Fibroblast of skin of left quadriceps (primary cell): Measurements from ENCODE around the gene ZNF536.
"Not testable (repeated sequence)": the region's sequence is repeated elsewhere in the genome, so short reads cannot be mapped to it uniquely, and the experiment has no call there.

ENCODE experiments used
- DNase-seq, 2 experiments: peaks; one replicate each; pipeline ENCODE4 v3.0.0-alpha.2; 2013; ENCODE audit warnings: low read depth in 2 of 2

The ZNF536 gene

DNA sequence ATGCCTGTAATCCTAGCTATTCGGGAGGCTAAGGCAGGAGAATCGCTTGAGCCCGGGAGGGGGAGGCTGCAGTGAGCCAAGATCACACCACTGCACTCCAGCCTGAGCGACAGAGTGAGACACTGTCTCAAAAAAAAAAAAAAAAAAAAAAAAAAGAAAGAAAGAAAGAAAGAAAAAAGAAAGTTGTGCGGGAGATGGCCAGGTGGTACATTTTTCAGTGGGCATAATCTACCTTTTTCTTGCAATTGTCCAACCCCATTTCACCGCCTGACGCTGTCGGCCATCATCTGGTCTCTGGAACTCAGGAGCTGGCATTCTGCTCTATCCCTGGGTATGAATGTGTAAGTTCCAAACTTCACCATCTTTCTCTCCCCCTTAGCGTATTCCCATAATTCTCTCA lies 73.9 kb downstream of the ZNF536 start:
- not testable (repeated sequence) for DNase-seq

DNA sequence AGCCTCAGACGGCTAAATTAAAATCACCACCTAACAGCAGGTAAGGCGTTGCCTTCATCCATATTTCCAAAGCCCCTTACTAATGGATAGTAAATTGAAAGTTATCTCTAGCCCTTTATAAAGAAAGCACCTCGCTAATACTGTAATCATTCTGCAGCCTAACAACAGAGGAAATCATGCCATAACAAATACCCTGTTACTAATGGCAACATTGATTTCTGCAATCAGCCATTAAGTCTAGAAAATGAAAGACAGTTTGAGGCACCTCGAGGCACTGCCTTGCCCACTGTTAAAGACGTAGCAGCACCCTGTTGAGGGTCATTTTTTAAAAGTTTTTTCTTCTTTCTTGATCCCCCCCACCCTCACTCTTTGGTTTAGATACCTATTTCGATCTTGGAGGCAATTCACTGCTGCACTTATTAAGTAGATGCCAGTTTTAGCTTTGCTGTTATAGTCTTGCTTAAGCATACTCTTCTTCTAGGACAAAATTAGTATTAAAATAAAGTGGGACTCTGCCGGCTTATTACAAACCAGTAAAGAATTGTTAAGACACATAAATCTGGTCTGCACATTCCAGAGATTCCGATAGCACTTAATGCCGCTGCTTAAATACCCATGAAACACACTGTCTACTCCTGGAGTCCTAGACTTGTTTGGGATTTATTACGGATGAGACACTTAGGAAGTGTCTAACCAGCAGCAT lies 74.8 kb downstream of the ZNF536 start:
- peak; percentile 77 to 79 for DNase-seq

DNA sequence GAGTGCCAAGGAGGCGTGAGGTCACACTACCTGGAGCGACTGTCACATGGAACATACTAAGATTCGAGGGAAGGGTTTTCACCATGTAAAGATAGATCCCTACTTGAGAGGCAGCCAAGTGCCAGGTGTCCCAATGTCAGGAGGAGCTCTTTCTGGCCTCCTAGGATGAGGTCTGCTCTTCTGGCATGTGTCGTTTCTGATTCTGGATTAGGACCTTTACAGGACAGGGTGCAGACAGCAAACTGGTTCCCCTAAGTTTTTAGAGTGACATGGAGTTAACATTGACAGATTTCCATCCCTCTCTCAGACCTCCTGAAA lies 75.3 kb downstream of the ZNF536 start:
- DNase-seq = no peak

DNA sequence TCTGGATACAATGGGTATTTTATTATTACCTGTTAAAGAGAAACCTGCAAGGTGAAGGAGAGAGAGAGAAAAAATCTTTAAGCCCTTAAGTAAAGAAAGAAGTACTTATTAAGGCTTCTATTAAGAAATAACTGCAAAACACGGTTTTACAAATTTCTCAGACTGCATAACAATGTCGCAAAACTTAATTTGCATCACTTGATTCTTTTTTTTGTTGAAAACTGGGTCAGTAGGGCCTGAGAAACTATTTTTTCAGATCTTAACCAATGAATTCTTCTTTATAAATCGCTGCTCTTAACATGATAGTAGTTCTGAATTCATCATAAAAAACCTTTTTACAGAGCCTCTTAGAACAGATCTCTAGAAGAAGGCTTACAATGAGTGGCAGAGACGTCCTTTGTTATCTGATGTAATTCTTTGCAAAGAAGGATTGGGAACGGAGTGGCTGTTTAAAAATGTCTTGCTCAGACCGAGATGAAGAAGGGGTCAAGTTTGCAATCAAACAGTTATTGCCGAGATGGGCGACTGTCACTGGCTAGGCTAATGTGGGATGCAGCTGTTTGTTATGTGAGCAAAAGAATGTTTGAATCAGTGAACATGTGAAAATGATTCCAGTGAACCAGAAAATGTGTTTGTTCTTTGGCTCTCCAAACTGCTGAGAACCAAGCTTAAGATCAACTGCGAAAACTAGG lies 76.3 kb downstream of the ZNF536 start:
- DNase-seq = peak in 1 of 2 experiments; percentile 26

DNA sequence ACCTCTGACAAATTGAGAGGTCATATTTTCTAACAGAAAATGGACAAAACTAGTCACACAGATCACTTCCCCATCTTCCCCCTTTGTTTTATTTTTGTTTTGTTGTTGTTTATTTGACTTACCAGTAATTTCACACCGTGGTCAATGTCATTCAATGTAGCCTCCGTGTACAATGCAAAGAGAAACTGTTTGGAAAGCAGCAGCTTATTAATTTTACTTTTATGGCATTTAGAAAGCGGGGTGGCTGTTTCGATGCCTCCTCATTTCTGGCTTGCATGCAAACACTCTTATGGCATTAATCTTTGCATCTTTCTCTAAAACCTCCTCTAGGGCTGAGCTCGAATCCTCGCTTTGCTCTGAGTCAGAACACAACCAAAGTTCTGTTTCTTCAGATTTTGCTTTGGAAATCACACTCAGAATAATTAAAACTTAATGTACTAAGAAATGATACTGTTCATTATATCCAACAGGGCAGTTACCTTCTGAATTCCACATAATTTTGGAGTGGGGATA lies 77.0 kb downstream of the ZNF536 start:
- DNase-seq = no peak

DNA sequence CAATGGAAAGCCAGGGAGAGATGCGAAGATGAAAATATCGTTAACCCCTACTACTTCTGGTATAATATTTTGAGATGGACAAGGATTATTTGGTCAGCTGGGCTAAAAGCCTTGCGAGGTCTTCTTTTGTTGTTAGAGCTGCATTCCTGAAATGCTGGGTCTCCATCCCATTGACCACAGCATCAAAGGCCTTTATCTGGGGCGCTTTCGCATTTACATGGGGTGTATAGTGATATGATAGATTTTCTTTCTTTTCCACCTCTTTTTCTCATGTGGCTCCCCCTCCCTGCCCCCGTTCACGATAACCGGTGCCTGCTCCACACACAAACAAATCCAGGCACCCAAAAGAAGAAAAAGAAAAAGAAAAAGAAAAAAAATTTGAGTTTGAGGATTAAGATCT lies 77.5 kb downstream of the ZNF536 start:
- DNase-seq = no peak

DNA sequence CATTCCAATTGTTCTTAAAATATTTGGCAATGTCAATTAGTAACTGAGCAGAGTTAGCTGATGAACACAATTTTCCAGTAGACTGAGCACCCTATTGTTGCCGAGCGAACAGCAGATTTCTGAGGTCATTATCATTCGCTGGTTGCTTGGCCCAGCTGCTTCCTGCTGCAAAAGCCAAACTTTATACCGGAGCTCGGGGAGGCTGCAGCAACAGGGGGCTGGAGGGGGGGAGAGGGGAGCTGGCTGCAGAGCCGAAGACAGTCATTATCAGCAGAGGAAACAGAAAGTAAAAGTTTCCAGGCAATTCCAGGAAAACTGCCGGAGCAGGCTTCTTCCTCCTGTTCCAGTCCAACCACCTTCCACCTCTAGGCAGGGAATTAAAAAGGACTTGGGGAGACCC lies 77.9 kb downstream of the ZNF536 start:
- peak; percentile 53 to 62 for DNase-seq

DNA sequence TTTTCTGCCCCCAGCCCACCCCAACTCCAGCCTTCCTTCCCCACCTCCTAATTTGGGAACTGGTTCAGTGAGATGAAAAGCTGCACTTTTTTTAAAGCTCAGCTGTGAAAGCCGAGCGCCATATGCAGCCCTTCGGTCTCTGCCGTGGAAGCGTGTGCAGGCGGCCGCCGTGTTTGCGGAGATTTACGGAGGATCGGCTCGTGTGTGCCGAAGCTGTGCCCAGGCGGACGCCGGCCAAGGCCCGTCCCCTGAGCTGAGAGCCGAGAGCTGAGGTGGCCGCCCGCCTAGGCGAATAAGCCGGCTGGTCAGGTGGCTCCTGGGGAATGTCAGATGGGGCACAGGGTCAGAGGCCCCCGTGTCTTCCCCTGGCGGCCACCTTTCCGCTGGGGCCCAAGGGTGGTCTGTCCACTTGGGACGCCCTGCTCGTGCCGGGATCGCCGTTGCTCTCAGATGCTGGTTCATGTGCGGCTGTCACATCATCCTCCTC lies 78.7 kb downstream of the ZNF536 start:
- DNase-seq = no peak

DNA sequence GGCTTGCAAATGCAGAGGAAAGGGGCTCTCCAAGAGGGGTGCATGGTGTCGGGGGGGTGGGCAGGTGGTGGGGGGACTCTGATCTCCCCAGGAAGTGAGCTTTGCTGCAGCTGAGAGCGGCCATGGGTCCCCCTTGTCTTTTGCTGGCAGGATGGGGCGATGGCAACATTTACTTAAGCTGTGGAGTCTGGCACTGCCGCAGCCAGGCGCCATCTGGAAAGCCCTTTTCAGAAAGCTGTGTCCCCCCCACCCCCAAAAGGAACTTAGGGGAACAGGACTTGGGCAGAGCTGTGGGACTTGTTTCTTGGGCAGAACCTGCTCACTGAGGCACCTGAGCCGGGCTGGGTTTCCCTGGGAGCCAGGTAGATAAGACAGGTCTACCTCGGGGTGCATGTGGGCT lies 80.7 kb downstream of the ZNF536 start:
- DNase-seq = no peak

DNA sequence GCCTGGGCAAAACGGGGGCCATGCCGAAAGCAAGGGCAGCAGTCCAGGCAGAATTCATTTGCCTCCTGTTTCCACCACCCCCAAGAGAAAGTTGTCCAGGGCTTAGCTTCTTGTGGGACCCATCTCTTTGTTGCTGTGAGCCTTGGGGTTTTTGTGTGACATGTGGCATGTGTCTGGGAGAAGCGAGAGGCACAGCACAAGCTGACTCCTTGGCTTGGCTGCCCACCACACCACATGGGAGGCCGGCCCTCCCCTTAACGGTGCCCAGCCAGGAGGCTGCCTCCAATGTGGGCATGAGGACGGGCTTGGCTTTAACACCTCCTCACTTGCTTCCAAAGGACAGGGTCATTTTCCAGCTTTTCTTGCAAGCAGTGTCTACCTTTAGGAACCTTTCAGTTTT lies 81.6 kb downstream of the ZNF536 start:
- DNase-seq = no peak

DNA sequence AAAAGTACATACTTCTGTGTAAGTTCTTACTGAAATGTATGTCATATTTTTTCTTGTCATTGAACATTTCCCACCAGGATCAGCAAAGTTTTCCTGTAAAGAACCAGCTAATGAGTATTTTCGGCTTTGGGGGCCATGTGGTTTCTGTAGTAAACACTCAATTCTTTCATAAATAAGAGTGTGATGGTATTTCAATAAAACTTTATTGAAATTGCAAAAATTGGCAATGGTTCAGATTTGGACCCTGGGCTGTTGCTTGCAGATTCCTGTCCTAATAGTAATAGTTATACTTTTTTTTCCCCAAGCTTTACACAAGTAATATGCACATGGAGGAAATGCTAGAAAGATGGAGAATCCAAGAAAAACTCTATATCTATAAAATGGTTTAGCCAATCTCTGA lies 83.7 kb downstream of the ZNF536 start:
- no peak for DNase-seq

DNA sequence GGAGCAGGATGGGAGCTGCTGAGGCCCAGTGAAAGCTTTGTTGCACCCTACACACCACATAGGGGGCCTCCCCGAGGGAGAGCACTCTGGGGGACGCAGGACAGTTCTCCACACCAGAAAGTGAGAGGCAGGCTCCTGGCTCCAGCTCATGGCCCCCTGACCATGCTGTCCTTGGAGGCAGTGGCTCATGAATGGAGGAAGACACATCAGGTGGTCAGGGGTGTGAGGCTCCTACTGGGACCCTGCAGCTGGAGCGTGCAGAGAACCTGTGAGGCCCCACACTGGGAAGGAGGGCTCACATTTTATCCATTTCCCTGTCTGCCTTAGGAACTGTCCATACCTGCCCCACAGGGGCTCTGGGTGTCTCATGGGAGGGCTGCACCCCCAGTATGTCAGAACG lies 85.3 kb downstream of the ZNF536 start:
- no peak for DNase-seq

DNA sequence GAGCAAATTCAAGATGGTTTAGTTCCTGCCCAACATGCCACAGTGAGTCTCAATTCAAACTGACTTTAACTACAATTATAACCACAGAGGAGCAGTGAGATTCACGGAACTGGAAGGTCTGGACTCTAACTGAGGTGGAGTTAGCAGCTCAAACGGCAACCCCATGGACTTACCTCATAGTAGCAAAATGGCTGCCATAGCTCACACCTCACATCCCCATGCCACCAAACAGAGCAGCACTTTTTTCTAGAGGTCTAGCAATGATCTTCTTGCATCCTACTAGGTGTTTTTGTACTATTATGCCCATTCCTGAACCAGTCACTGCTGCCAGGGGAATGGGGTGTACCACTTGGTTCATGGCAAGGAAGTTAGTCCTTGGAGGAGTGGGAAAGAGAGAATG lies 87.7 kb downstream of the ZNF536 start:
- DNase-seq = no peak

DNA sequence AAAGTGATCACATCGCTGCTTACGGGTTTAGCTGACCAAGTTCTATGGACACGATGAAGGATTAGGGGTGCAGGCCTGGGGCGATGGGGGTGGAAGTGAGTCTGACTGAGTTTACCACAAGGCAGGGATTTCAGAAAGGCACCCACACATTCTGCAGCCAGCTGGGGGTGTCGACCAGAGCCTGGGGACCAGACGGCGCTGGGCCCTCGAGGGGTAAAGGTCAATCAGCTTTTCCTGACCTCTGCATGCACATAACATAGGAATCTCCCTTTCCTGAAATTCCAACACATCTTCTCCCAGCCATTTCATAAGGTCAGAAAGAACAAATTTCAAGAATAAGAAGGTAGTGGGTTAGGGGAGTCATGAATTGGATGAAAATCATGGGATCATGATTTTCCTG lies 92.0 kb downstream of the ZNF536 start:
- no peak for DNase-seq

DNA sequence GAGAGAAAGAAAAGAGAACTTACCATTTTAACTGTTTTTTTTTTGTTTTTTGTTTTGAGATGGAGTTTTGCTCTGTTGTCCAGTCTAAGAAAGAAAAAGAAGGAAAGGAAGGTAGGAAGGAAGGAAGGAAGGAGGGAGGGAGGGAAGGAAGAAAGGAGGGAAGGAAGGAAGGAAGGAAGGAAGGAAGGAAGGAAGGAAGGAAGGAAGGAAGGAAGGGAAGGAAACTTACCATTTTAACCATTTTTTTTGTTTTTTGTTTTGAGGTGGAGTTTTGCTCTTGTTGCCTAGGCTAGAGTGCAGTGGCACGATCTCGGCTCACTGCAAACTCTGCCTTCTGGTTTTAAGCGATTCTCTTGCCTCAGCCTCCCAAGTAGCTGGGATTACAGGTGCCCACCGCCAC lies 94.4 kb downstream of the ZNF536 start:
- not testable (repeated sequence) for DNase-seq

DNA sequence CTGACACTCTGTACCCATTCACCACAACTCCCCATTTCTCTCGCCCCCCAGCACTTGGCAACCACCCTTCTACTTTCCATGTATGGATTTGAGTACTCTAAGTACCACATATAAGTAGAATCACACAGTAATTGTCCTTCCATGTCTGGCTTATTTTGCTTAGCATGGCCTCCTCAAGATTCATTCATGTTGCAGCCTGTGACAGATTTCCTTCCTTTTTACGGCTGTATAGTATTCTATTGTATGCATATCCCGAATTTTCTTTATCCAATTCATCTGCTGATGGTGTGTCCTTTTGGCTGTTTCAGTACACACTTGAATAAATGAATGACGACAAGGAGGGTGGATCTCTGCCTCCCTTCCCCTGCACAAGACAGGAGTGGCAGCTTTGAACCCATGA lies 95.1 kb downstream of the ZNF536 start:
- no peak for DNase-seq

DNA sequence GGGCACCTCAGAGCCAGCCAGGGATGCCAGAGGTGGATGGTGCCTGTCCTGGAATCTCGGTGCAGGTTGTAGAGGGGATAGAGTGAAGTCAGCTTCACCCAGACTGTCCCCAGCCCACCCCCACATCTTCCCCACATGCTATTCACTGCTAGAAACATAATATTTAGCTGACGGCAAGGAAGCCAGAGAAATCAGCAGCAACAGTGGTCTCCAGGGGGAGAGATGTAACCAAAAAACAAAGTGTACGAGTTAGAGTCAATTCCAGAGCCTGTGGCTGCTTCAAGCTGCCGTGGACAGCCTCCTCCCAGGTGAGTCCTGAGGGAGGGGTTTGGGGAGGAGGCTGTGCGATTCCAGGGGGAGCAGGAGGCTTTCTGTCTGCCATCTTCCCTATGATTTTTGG lies 97.6 kb downstream of the ZNF536 start:
- DNase-seq = no peak

DNA sequence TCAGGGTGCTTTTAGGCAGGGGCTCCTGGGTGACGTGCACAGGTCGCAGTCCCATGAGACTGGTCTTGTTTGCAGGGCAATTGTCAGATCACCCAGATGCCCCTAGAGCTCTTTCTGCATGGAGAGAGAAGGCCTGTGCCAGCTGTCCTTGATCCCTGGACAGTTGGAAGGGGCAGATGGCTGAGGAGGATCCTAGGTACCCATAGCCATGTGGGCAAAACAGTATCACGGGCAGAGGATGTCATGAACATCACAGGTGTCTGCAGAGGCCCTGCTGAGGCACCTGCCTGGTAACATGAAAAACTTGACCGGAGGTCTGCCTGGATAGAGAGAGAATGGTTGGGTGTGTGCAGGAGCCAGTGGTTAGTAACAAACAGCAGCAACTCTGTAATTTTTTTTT lies 99.3 kb downstream of the ZNF536 start:
- no peak for DNase-seq

DNA sequence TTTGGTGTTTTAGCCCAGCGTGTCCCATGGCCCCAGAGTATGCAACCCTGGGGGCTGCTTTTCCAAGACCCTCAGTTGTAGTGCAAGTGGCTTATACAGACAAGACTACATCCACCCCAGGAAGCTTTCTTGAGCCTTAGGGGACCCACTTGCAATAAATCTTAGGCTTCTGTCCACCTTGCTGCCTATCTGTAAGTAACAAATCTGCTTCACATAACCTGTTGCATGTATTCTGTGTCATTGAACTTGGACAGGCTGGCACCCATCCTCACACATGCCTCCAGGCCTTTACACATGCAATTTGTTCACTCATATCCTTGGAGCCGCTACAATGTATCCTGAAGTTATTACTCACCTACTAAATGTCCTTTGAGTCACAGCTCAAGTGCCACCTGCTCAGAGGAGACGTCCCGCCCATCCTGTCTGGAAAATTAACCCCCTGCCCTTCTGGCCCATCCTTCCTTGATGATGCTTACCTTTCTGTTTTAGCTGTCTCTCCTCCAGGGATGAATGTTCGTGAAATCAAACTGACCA lies 101.2 kb downstream of the ZNF536 start:
- DNase-seq = no peak

DNA sequence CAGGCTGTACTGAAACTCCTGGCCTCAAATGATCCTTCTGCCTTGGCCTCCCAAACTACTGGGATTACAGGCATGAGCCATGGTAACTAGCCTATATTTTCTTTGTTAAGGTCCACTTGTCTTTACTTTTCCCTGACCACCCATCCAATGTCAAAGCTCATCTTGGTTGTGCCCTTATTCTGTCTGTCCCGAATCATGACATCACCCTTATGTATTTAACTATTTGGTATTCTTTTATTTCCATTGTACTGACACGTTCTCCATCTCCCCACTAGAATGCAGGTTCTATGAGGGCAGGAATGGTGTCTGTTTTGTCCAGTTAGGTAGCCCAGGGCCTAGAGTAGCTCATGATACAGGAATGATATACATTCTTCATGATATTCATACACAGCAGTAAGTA lies 104.8 kb downstream of the ZNF536 start:
- DNase-seq = no peak

DNA sequence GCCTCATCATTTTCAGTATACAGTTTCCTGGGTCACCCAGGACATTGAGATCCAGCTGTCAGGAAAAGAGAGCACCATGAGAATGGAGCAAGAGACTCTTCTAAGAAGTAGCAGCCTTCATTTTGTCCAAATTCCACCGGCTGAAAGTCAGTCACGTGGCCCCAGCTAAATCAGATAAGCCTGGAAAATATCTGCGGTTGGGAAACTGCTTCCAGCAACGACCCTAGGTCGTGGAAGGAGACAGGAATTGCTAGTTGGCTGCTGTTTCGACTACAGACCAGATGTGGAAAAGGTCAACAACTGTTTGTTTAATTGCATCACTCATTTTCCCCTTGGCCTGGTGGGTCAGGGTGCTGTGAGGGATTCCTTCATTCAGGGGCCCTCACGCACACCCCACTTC lies 107.0 kb downstream of the ZNF536 start:
- DNase-seq = peak; percentile 29 to 40

DNA sequence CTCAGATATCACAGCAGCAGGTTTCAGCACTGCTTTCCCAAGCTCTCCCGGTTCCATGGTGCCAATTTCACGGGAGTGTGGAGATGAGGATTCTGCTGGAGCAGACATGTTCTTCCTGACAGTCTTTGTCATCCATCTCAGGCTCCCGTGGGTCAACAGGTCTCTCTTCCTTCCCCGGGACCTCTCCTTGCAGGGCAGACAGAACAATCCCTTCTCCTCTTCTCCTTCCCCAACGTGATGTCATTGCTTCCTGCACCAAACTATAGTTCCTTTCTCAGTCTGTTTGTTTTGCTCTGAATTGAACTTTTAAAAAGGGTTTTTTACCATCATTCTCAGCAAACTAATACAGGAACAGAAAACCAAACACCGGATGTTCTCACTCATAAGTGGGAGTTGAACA lies 107.9 kb downstream of the ZNF536 start:
- DNase-seq = no peak

DNA sequence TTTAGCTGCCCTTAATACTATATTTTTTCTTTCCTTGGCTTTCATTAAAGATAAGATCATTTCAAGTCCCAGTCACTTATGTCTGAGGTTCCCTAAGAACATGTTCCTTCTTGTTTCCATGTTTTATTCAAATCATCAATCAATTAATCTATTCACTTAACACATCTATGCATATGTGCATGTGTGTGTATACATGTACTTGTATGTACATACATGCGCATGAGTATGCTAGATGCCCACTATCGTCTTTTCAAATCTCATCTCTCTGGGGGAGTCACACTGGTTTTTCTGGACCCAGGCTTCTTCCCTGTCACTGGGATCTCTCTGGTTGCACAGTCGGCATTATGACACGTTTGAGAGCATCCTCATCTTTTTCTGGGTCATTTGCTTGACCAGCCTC lies 108.9 kb downstream of the ZNF536 start:
- DNase-seq = no peak
